Renal pelvis (tissue), 4 donors: ENCODE measurements around the gene RPL3. TPM values are rescaled to one million over a fixed set of nuclear protein-coding genes. Genes with fewer than 3 reads are reported as not detected.
A peak's percentile ranks its signal among the peaks of the same experiment; 100 is the strongest.
"Not testable (repeated sequence)": the region's sequence is repeated elsewhere in the genome, so short reads cannot be mapped to it uniquely, and the experiment has no call there.

Experiments used
- DNase-seq: peaks from one replicate; pipeline ENCODE4 v3.0.0-alpha.2; 2013
- polyA plus RNA-seq, 3 donors: library from polyadenylated mRNA; unstranded; fragments of 120-200 nt; gene quantifications; one replicate each; pipeline ENCODE4 v1.2.1, GENCODE V29; 2013; ENCODE audit not compliant: insufficient read length in 3 of 3

The RPL3 gene
- polyA plus RNA-seq, 3 donors = 2,781 to 3,416 (median 3,386) TPM

DNA sequence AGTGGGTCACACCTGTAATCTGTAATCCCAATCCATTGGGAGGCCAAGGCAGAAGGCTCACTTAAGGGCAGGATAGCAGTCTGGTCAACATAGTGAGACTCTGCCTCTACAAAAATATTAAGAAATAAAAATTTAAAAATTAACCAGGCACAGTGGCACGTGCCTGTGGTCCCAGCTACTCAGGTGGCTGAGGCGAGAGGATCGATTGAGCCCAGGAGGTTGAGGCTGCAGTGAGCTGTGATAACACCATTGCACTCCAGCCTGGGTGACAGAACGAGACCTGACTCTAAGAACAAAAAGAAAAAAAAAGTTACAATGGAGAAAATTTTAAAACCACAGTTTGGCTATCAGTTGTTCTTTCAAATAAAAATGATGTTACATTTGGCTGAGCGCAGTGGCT is 17.0 kb upstream of the RPL3 start:
- DNase-seq = no peak

DNA sequence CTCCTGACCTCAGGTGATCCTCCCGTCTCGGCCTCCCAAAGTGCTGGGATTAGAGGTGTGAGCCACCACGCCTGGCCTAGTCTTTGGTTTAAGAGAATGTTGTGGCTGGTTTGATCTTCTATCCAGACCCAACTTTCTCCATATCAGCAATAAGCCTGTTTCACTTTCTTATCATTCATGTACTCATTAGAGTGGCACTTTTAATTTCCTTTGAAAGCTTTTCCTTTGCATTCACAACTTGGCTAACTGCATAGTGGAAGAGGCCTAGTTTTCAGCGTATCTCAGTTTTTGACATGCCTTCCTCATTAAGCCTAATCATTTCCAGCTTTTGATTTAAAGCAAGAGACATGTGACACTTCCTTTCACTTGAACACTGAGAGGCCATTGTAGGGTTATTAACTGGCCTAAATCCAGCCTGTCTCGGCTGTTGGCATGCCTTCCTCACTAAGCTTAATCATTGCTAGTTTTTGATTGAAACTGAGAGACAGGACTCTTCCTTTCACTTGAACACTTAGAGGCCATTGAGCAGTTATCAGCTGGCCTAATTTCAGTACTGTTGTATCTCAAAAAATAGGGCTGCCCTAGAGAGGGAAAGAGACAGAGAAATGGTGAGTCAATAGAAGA is 13.1 kb upstream of the RPL3 start:
- no peak for DNase-seq

GRCh38 chr22:39330553-39330952 is 11.1 kb upstream of the RPL3 start:
- DNase-seq = not testable (repeated sequence)

- no peak for DNase-seq
Observed at GRCh38 chr22:39327995-39328754, 8.8 kb upstream of the RPL3 start.

GRCh38 chr22:39325392-39325932 is 6.0 kb upstream of the RPL3 start:
- DNase-seq = no peak

DNA sequence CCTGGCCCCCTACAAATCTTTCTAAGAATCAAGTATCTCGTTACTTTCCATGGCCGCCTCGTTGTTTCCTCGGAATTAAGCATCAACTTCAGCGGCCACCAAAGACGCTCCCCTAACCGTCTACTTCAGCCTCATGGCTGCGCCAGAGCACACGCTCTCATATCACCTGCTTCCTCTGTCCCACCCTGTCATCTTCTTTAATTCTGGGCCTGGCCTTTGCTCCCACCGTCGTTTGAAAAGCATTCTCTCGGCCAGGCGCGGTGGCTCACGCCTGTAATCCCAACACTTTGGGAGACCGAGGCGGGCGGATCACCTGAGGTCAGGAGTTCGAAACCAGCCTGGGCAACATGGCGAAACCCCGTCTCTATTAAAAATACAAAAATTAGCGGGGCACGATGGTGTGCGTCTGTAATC is 1.2 kb upstream of the RPL3 start:
- DNase-seq = not testable (repeated sequence)

DNA sequence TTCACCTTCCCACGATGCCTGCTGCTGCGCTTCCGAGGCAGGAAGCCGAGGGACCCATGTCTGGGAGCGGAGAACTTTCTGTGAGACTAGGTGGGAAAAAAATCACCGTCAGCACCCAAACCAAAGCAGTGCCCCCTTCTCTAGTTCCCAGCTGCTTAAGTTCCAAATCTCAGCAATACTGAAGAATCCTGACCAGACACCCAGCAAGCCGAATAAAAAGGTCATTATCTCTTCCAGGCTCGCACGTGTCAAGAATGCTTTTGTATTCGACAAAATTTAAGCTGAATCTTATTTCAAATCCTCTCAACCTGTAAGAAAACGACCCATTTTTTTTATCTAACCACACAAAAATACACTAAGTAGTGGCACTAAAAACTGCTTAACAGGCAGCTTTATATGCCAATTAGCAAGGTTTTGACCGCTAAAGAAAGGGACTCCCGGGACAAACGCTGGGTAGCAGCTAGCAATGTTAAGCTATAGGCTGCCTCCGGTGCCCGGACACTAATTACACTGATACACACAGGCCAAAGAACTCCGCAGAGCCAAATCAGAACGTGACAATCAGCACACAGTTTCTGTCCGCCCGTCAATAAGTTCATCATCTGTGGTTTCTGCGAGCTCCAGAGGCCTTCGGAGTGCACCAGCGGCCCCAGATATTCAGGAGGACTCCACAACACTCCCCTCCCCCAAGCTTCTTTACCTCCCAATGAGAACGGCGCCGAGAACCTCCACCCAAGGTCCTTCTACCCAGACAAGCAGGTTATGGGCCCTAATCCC is 728 bp downstream of the RPL3 start:
- peak; percentile 65 for DNase-seq

DNA sequence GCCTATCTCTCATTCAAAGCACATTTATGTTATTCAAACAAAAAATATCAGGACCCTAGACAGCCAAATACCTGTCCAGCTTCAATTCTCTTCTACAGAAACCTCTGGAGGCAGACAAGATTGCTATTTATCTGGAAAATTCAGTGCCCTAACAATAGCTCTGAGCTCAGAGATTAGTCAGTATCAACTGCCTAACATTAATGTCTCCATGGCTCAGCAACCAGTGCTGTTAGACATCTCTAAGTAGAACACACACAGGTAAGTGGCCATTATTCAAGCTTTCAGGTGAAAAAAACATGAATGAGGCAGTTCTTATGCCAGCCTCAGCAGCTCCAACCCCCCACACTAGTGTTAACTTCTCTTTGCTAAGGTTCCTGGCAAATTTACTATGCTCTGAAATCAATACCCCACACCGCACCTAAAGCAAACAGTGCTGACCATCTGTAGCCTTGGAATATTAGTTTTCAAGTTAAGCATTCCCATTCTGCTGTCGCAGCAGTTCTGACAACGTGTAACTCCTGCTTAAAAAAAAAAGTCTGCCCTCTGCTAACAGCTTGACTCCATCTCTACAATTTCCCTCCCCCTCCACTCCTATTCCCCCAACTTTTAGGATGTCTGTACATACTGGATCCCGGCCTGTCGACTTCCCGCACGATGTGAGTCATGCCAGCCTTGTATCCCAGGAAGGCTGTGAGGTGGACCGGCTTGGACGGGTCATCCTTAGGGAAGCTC is 1.5 kb downstream of the RPL3 start:
- DNase-seq = no peak

- DNase-seq = no peak
Observed at GRCh38 chr22:39317084-39317774, 2.2 kb downstream of the RPL3 start.

GRCh38 chr22:39316440-39317083 is 2.9 kb downstream of the RPL3 start:
- peak; percentile 79 for DNase-seq

- no peak for DNase-seq
Observed at GRCh38 chr22:39315389-39315788, 4.0 kb downstream of the RPL3 start.

DNA sequence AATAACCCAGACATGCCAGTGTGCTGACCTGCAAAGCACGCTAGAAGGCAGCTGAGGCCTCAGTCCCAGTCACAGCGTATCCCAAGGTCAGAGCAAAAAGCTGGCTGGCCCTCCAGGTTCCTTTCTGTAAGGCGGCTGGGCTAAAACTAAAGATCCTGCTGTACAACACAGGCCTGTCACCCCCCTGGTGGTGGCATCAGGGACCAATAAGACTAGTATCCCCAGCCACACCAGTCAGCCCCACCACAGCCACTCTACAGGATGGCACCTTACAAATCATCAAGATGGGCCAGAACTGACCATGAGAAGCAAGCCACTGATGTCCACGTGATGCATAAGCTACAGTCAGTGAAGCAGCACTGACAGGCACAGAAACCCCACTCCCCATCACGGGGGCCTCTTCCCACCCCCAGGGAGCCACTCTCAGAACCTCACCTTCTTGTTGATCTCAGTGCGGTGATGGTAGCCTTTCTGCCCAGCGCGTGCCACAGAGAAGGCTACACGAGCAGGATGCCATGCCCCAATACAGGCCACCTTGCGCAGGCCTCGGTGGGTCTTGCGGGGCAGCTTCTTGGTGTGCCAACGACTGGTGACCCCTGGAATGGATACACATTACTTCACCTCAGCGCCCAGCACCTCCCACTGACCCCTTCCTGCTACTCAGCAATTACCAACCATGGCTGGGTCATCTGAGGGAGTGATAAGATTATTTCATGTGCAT is 5.0 kb downstream of the RPL3 start:
- DNase-seq = no peak

GRCh38 chr22:39313258-39314001 is 6.0 kb downstream of the RPL3 start:
- no peak for DNase-seq

DNA sequence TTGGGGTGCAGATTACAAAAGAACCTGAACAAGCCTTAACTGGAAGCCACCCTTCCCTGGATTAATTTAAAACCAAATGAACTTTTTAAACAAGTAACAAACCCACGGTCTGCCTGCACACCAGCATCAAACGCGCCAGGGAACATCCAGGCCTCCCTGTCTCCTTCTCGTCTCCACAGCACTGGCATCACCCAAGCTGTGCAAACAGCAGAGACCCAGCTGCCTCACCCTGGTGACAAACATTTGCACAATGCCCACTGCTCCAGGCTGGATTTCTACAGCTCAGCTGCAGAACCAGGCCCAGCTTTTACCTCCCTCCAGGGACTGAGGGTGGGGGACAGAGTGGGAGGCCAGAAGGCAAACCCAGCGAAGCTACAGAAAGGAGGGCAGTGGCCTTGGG is 7.0 kb downstream of the RPL3 start:
- no peak for DNase-seq

DNA sequence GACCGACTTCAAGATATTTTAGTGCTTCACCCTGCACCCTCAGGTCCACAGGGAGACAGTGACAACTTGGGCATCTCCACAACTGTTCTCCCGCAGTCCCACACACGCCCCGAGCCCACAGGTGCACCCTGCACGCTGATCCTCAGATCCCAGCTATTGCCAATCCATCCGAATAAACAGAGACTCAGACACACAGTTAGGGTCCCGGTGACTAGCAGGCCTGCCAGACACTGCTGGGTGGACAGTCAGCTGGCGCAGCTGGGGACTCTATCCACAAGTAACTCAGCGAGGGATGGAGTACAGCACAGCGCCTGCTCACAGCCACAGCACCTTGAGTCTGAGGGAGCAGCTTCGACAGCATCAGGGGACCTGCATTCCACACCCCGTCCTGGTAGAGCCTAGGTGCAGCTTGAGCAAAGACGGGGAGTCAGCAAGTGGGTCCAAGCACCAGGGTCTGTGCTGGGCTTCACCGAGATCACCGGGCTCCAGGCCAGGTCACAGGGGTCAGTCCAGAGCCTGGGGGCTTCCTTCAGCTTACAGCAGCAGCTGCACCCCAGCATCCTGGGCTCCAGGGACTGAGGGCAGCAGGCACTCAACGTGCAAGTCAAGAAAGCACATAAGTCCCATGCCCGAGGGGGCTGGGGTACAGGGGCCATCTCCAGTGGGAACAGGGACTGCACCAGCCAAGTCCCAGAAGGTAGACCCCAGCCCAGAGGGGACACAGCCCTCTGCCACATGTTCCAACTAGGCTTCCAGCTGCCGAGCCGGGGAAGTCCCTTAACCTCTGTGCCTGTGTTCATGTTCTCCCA is 7.6 kb downstream of the RPL3 start:
- no peak for DNase-seq

GRCh38 chr22:39309881-39310714 is 9.3 kb downstream of the RPL3 start:
- no peak for DNase-seq

- DNase-seq = no peak
Observed at GRCh38 chr22:39309364-39309861, 10.0 kb downstream of the RPL3 start.
